NCI-H460 (cell line): ENCODE measurements around the gene CCDC87. TPM values are rescaled to one million over a fixed set of nuclear protein-coding genes. Genes with fewer than 3 reads are reported as not detected.
"Not testable (repeated sequence)": the region's sequence is repeated elsewhere in the genome, so short reads cannot be mapped to it uniquely, and the experiment has no call there.

ENCODE experiments used
- DNase-seq: peaks from one replicate; pipeline ENCODE4 v3.0.0-alpha.2; 2016; ENCODE audit warnings: low read depth; ENCODE audit errors: extremely low read depth
- total RNA-seq: library from RNA; depleted of rRNA; stranded (reverse); fragments of >200 nt; shearing (Covaris generic); gene quantifications from 2 replicates; pipeline ENCODE4 v1.2.3, GENCODE V29; 2014

Gene CCDC87
- total RNA-seq, 1 experiment from 2014 or later = 0.37 TPM

DNA sequence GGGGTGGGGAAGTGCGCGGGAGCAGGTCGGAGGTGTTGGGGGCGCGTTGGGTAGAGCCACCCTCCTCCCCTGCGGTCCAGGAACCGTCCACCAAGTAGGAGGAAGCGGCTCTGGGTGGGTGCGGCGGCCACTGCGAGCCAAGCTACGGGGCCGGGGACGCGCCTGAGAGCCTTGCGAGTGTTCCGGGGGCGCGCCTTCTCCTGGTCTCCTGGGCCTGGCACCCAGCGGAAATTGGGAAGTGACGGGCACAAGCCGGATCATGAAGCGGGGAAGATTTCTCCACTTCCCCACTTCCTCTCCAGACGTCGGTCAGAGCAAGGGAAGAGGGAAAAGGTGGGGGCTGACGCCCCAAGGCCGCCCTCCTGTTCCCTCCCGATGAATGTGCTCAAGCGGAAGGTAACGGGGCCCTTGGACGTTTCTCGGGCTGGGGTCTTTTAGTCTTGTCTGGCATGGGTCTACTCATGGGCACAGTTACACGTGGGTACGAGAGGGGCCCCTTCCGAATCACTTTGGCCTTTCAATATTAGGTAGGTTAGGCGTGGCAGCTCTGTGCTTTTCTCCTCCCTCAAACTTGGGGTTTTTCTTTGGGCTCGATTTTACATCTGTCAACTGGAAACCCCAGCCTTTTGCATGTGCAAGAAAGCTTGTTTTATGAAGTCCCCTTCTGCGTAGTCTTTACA is 24.4 kb upstream of the CCDC87 start:
- DNase-seq = no peak

GRCh38 chr11:66616379-66617154 is 23.7 kb upstream of the CCDC87 start, which contains the start of gene RBM14:
TSS of gene RBM14 (plus strand) at chr11:66616630. CDS start at chr11:66616721, 91 bp downstream.
- peak; percentile 98 for DNase-seq

DNA sequence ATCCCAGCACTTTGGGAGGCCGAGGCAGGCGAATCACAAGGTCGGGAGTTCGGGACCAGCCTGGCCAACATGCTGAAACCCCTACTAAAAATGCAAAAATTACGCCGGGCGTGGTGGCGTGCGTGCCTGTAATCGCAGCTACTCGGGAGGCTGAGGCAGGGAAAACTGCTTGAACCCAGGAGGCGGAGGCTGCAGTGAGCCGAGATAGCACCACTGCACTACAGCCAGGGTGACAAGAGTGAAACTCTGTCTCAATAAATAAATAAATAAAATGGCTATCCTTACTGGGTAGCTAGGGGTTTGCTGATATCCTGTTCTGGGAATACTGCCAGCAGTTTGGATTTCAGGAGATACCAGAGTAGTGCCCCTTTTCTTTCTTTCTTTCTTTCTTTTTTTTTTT is 21.2 kb upstream of the CCDC87 start:
- DNase-seq = no peak

GRCh38 chr11:66612458-66612857 is 19.6 kb upstream of the CCDC87 start:
- DNase-seq = no peak

GRCh38 chr11:66609721-66610617 is 17.1 kb upstream of the CCDC87 start:
- DNase-seq = no peak

DNA sequence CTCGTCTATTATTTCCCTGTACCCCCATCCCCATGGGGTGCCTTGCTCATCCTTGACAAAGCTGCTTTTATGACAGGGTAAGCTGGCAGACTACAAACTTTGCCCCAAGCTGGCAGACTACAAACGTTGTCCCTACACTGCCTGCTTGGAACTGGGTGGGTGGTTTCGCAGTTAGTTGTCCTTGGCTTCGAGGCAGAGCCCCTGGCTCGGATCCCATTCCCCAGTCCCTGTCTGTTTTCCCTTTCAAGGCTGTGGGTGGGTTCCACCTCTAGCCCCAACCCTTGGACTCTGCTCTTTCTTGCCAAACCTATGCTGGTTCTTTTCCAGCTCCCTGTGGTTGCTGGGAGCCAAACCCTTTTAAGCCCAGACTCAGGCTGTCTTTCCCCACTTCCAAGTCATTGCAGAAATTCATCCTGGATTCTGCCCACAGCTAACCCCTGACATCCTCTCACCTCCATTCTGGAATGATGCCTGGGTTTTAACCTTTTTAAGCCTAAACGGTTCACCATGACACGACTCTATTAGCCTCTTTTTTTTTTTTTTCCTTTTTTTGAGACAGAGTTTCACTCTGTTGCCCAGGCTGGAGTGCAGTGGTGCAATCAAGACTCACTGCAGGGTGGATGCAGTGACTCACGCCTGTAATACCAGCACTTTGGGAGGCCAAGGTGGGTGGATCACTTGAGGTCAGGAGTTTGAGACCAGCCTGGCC is 14.4 kb upstream of the CCDC87 start:
- no peak for DNase-seq

- not testable (repeated sequence) for DNase-seq
These were observed 13.7 kb upstream of the CCDC87 start for GRCh38 chr11:66606608-66607007.

DNA sequence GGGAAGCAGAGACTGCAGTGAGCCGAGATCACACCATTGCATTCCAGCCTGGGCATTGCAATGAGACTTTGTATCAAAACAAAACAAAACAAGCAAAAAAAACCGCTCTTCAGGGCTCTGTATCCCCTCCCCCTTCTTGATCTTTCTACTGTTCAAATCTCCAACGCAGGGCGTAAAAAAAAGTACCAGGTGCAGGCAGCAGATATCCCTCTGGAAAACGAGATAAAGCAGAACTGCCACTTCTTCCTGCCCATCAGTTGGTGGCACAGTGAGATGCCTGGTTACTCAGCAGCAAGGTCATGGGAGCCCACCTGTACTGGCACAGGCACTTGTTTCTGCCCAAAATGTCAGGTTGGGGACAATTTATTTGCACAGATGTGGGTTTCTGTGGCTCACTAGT is 11.3 kb upstream of the CCDC87 start:
- no peak for DNase-seq

GRCh38 chr11:66603072-66603471 is 10.2 kb upstream of the CCDC87 start:
- no peak for DNase-seq

- DNase-seq = no peak
These were observed 7.9 kb upstream of the CCDC87 start for GRCh38 chr11:66600631-66601233.

DNA sequence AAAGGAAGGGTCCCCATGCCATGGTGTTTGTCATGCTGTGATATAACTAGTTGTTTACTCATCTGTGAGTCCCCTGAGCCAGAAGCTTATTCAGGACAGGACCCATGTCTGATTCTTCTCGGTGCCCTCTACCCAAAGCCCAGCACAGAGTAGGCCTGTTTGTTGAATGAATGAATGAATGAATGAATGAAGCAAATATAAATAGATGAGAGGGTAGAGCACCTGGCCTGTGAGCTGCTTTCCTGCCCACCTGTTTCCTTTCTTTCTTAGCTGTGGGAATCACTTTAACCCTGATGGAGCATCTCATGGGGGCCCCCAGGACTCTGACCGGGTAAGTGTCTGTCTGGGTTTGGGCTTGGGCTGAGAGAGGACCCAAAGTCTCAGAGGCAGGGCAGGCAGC is 7.4 kb upstream of the CCDC87 start:
- DNase-seq = no peak

GRCh38 chr11:66598993-66599392 is 6.1 kb upstream of the CCDC87 start:
- no peak for DNase-seq

DNA sequence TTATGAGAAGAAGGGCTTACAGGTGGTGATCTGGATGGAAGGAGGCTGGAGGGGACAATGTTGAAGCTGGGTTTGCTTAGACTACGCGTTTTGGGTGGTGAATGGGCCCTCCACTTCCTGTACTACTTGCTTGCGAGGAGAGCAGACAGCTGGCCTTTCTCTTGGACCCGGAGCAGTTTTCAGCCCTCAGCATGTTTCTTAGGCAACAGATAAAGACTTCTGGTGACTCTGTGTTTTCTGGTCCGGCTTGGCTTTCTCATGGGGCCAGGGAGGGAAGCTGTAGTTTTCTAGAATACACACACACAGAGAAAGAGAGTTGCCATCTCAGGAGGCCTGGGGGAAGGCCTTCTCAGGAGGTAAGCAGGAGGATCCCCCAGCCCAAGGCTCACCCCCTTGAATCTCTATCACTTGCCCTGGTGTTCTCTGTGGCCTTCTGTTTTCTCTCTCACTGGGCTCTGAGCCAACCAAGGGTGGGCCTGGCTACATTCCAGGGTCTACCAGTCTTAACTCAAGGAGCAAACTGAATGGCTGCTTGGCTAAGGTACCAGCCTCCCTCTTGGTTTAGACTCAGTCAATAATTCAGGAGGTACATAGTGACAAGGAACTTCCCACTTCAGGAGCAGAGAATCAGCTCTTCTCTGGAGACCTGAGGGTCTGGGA is 2.5 kb upstream of the CCDC87 start:
- no peak for DNase-seq

DNA sequence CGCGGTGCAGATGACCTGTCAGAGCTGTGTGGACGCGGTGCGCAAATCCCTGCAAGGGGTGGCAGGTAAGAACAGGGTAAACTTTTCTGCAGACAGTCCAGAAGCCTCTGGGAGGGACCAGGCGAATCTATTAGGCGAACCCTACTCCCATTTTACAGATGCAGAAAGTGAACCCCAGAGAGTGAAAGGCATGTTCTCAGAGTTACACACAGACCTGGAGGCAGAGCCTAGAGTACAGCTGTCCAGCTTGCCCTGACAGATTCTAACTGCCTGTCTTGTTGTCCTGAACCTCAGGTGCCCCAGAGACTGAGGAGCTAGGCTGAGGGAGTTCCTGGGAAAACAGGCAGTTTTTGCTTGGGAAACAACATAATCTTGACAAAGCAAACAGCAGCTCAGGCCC is 787 bp upstream of the CCDC87 start:
- DNase-seq = no peak

GRCh38 chr11:66593303-66593635 is 406 bp upstream of the CCDC87 start:
- no peak for DNase-seq

GRCh38 chr11:66591175-66591574 is 1.7 kb downstream of the CCDC87 start:
- DNase-seq = no peak

GRCh38 chr11:66589996-66590675 is 2.7 kb downstream of the CCDC87 start:
- DNase-seq = no peak

GRCh38 chr11:66589315-66589714 is 3.5 kb downstream of the CCDC87 start:
- not testable (repeated sequence) for DNase-seq

DNA sequence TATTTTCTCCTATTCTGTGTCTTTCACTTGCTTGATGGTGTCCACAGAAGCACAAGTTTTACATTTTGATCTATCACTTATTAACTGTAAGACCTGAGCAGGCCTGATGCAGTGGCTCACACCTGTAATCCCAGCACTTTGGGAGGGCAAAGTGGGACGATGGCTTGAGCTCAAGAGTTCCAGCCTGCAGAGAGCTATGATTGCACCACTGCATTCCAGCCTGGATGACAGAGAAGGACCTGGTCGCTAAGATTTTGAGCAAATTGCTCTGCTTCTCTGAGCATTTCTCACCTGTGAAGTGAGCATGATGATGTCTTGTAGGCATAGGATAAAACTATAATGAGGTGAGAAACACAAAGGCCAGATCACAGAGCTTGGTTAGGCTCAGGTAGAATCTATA is 6.7 kb downstream of the CCDC87 start:
- DNase-seq = no peak
